IMR-90 (cell line): Measurements from ENCODE around the gene ISM2. TPM values are rescaled to one million over a fixed set of nuclear protein-coding genes. Genes with fewer than 3 reads are reported as not detected.
"Not testable (repeated sequence)": the region's sequence is repeated elsewhere in the genome, so short reads cannot be mapped to it uniquely, and the experiment has no call there.

Experiments
- ATAC-seq: fragments of 200-7000 bp; cut with Tn5 transposase; 2 replicates; pipeline ENCODE4 v1.9.1; 2020; ENCODE audit warnings: low read depth, mild to moderate bottlenecking, moderate library complexity
- BruUV-seq: library from RNA; stranded (reverse); fragments of 400-500 nt; replicated peaks from 2 replicates; lab custom pipeline; 2021; lab: Mats Ljungman, UMichigan
- CTCF ChIA-PET: fragments of 300-600 bp; formaldehyde crosslinking; extraction: SDS; loops from one replicate; lab custom pipeline; 2021; ENCODE audit warnings: antibody characterized with exemption; lab: Yijun Ruan, JAX
- POLR2A ChIA-PET: fragments of 300-600 bp; sonication (Branson Sonifier 250); formaldehyde crosslinking; loops from one replicate; lab custom pipeline; 2022; ENCODE audit warnings: antibody characterized with exemption; ENCODE audit not compliant: unreplicated experiment; lab: Charles Lee
- DNase-seq: peaks from one replicate; pipeline ENCODE4 v3.0.0; 2013
- H2AFZ ChIP-seq: replicated peaks from 2 replicates; pipeline ENCODE3; 2013; ENCODE audit warnings: low read length, mild to moderate bottlenecking; ENCODE audit not compliant: poor library complexity
- H2AK5ac ChIP-seq: 2 replicates; pipeline ENCODE4 v1.6.1; 2013; ENCODE audit warnings: low read depth, low read length, inconsistent platforms
- H2AK9ac ChIP-seq: replicated peaks from 2 replicates; pipeline ENCODE3; 2013; ENCODE audit warnings: mild to moderate bottlenecking, low read depth, low read length, moderate library complexity; ENCODE audit not compliant: poor library complexity
- H2BK120ac ChIP-seq: 2 replicates; pipeline ENCODE4 v1.6.1; 2013; ENCODE audit warnings: low read depth, low read length, inconsistent platforms
- H2BK15ac ChIP-seq: 3 replicates; pipeline ENCODE4 v1.6.1; 2013; ENCODE audit warnings: low read depth, low read length, inconsistent platforms
- H2BK20ac ChIP-seq: 2 replicates; pipeline ENCODE4 v1.6.1; 2013; ENCODE audit warnings: low read depth, mild to moderate bottlenecking, inconsistent platforms, low read length, moderate library complexity
- H2BK5ac ChIP-seq: 2 replicates; pipeline ENCODE4 v1.6.1; 2013; ENCODE audit warnings: mild to moderate bottlenecking, low read depth, low read length, inconsistent platforms; ENCODE audit not compliant: poor library complexity, severe bottlenecking
- H3K14ac ChIP-seq: replicated peaks from 2 replicates; pipeline ENCODE4 v1.6.1; 2013; ENCODE audit warnings: low read depth, low read length, inconsistent platforms
- H3K18ac ChIP-seq: 2 replicates; pipeline ENCODE4 v1.6.1; 2013; ENCODE audit warnings: low read depth, low read length, control low read depth
- H3K23ac ChIP-seq: 2 replicates; pipeline ENCODE4 v1.6.1; 2013; ENCODE audit warnings: low read depth, low read length, inconsistent platforms
- H3K27ac ChIP-seq: 2 replicates; pipeline ENCODE4 v1.5.1; 2013; ENCODE audit warnings: mild to moderate bottlenecking, control low read depth, low read length; ENCODE audit not compliant: insufficient read depth
- H3K27me3 ChIP-seq: 2 replicates; pipeline ENCODE4 v1.6.1; 2013; ENCODE audit warnings: low read length; ENCODE audit not compliant: control insufficient read depth, insufficient read depth
- H3K36me3 ChIP-seq: 2 replicates; pipeline ENCODE4 v1.6.1; 2013; ENCODE audit warnings: low read length, mixed read lengths; ENCODE audit not compliant: control insufficient read depth, insufficient read depth
- H3K4ac ChIP-seq: 2 replicates; pipeline ENCODE4 v1.6.1; 2013; ENCODE audit warnings: low read depth, low read length, inconsistent platforms
- H3K4me1 ChIP-seq: 2 replicates; pipeline ENCODE4 v1.6.1; 2013; ENCODE audit warnings: low read length, mixed read lengths; ENCODE audit not compliant: control insufficient read depth, insufficient read depth
- H3K4me2 ChIP-seq: 2 replicates; pipeline ENCODE4 v1.6.1; 2013; ENCODE audit warnings: low read depth, mild to moderate bottlenecking, control low read depth, low read length, moderate library complexity
- H3K4me3 ChIP-seq: 2 replicates; pipeline ENCODE4 v1.5.1; 2013; ENCODE audit warnings: low read depth, mild to moderate bottlenecking, control low read depth, low read length, moderate library complexity; ENCODE audit not compliant: insufficient read depth
- H3K56ac ChIP-seq: 2 replicates; pipeline ENCODE4 v1.6.1; 2013; ENCODE audit warnings: low read length, inconsistent platforms; ENCODE audit not compliant: insufficient read depth; ENCODE audit errors: extremely low read depth
- H3K79me1 ChIP-seq, 2 experiments: 2 replicates each; pipeline ENCODE4 v1.6.1; 2013; ENCODE audit warnings: low read length in 2 of 2, inconsistent platforms in 1 of 2, low read depth in 1 of 2
- H3K9ac ChIP-seq: 2 replicates; pipeline ENCODE4 v1.6.1; 2013; ENCODE audit warnings: low read depth, low read length, control low read depth
- H3K9me1 ChIP-seq: 2 replicates; pipeline ENCODE4 v1.6.1; 2013; ENCODE audit warnings: low read length, inconsistent platforms; ENCODE audit not compliant: insufficient read depth
- H3K9me3 ChIP-seq: 2 replicates; pipeline ENCODE4 v1.6.1; 2013; ENCODE audit warnings: low read length; ENCODE audit not compliant: control insufficient read depth, insufficient read depth
- H4K20me1 ChIP-seq: 2 replicates; pipeline ENCODE4 v1.6.1; 2013; ENCODE audit warnings: low read length, inconsistent platforms; ENCODE audit not compliant: insufficient read depth
- H4K5ac ChIP-seq: 2 replicates; pipeline ENCODE4 v1.6.1; 2013; ENCODE audit warnings: mild to moderate bottlenecking, low read depth, low read length, control low read depth
- H4K8ac ChIP-seq, 2 experiments: 2 replicates each; pipeline ENCODE4 v1.6.1; 2013; ENCODE audit warnings: low read depth in 2 of 2, low read length in 2 of 2, control low read depth in 1 of 2, inconsistent platforms in 1 of 2
- H4K91ac ChIP-seq: 2 replicates; pipeline ENCODE4 v1.6.1; 2013; ENCODE audit warnings: low read depth, low read length, inconsistent platforms; ENCODE audit not compliant: insufficient read depth
- WGBS, 2 experiments: methylation state at CpG; one replicate each; pipeline versions ENCODE4 v1.1.5 to v1.1.7; 2013; ENCODE audit warnings: missing lambda C conversion rate in 2 of 2; ENCODE audit not compliant: insufficient read length in 1 of 2; ENCODE audit errors: extremely low coverage in 2 of 2; 5-methylcytosine and 5-hydroxymethylcytosine counted together
- dilution Hi-C: fragments of 300-500 bp; cut with HindIII; formaldehyde crosslinking; loops from one replicate; pipeline ENCODE4 v1.14.3; 2018; ENCODE audit warnings: low sequenced_read_pairs; ENCODE audit not compliant: unreplicated experiment
- in situ Hi-C: fragments of 300-500 bp; cut with MboI; formaldehyde crosslinking; loops from 3 replicates; pipeline ENCODE4 v1.14.3; 2019; ENCODE audit warnings: low sequenced_read_pairs, inconsistent platforms, mixed read lengths
- intact Hi-C: fragments of 100-400 bp; cut with micrococcal nuclease; formaldehyde crosslinking; loops from 2 replicates; pipeline ENCODE4 v1.10.0; 2022
- polyA plus RNA-seq, 3 experiments: library from polyadenylated mRNA; depleted of rRNA; stranded (reverse); fragments of >200 nt; gene quantifications; 2 replicates each; pipeline ENCODE4 v1.2.3, GENCODE V29; 2012; ENCODE audit warnings: low replicate concordance in 1 of 3
- total RNA-seq: library from RNA; depleted of rRNA; stranded (reverse); fragments of >200 nt; gene quantifications from 2 replicates; pipeline ENCODE4 v1.2.3, GENCODE V29; 2012

The ISM2 gene
- total and polyA plus RNA-seq, 2 of the 4 experiments (the other 2 are of a cell fraction), result under 0.01 to 0.12 TPM

GRCh38 chr14:77528701-77529100 is 30.1 kb upstream of the ISM2 start:
- H3K9me1 ChIP-seq, H3K36me3 ChIP-seq, H3K27me3 ChIP-seq, H3K9me3 ChIP-seq, H3K18ac ChIP-seq, intact Hi-C loops, H3K9ac ChIP-seq, H3K23ac ChIP-seq, CTCF ChIA-PET, H2BK15ac ChIP-seq, H4K20me1 ChIP-seq, DNase-seq, POLR2A ChIA-PET, ATAC-seq, H3K4me2 ChIP-seq, H2BK120ac ChIP-seq, H2AK9ac ChIP-seq, H3K4me3 ChIP-seq, H3K56ac ChIP-seq, H4K8ac ChIP-seq, H2BK5ac ChIP-seq, H4K5ac ChIP-seq, H2BK20ac ChIP-seq, H3K4me1 ChIP-seq, H3K14ac ChIP-seq, H3K4ac ChIP-seq, H2AFZ ChIP-seq, dilution Hi-C loops, H4K91ac ChIP-seq, in situ Hi-C loops, H2AK5ac ChIP-seq, BruUV-seq: not testable (repeated sequence)
- H3K79me1 ChIP-seq, result peaks cover 8 to 22% of the 10 kb centered on the region in 2 experiments; a peak in 3 of 4 replicates
- peak overlapping the region; percentile 33; the same call in 1 of the 2 replicates for H3K27ac ChIP-seq
- WGBS, 2 experiments, result no CpG with 5 or more reads among the region's 5 CpGs
